Ishikawa (cell line): ENCODE results near the gene B4GALT5.

ENCODE experiments used
- CEBPB ChIP-seq: IDR thresholded peaks from 2 replicates; pipeline ENCODE4 v1.6.1; 2012
- CREB1 ChIP-seq: IDR thresholded peaks from 2 replicates; pipeline ENCODE4 v1.6.1; 2012; ENCODE audit warnings: low read depth
- EGR1 ChIP-seq: IDR thresholded peaks from 2 replicates; pipeline ENCODE4 v1.6.1; 2012
- EP300 ChIP-seq: IDR thresholded peaks from 2 replicates; pipeline ENCODE4 v1.6.1; 2012; ENCODE audit warnings: borderline replicate concordance
- FOXM1 ChIP-seq: IDR thresholded peaks from 2 replicates; pipeline ENCODE4 v1.6.1; 2012; ENCODE audit warnings: low read depth, borderline replicate concordance
- MAX ChIP-seq: IDR thresholded peaks from 2 replicates; pipeline ENCODE4 v1.6.1; 2012
- NFIC ChIP-seq: IDR thresholded peaks from 2 replicates; pipeline ENCODE4 v1.6.1; 2012
- RAD21 ChIP-seq: IDR thresholded peaks from 2 replicates; pipeline ENCODE4 v1.6.1; 2012; ENCODE audit warnings: low read depth
- REST ChIP-seq: IDR thresholded peaks from 2 replicates; pipeline ENCODE4 v1.6.1; 2012; ENCODE audit warnings: low read depth, mild to moderate bottlenecking
- TAF1 ChIP-seq: IDR thresholded peaks from 2 replicates; pipeline ENCODE4 v1.6.1; 2012; ENCODE audit warnings: low read depth, mild to moderate bottlenecking
- TCF12 ChIP-seq: IDR thresholded peaks from 2 replicates; pipeline ENCODE4 v1.6.1; 2012; ENCODE audit warnings: low read depth
- TEAD4 ChIP-seq: IDR thresholded peaks from 2 replicates; pipeline ENCODE4 v1.6.1; 2012
- USF1 ChIP-seq: IDR thresholded peaks from 2 replicates; pipeline ENCODE4 v1.6.1; 2012
- YY1 ChIP-seq: IDR thresholded peaks from 2 replicates; pipeline ENCODE4 v1.6.1; 2012; ENCODE audit warnings: low read depth
- ZBTB7A ChIP-seq: IDR thresholded peaks from 2 replicates; pipeline ENCODE4 v1.6.1; 2012; ENCODE audit warnings: low read depth

B4GALT5 gene

GRCh38 chr20:49724408-49725223, 10.9 kb upstream of the B4GALT5 start:
- TF ChIP-seq TEAD4 (no peak), TCF12 (no peak), YY1 (no peak), CEBPB (no peak), TAF1 (no peak), EP300 (no peak), USF1 (no peak), REST (no peak), ZBTB7A (no peak), FOXM1 (no peak), RAD21 (no peak), EGR1 (no peak), MAX (no peak), CREB1 (no peak), NFIC (no peak)

- TF ChIP-seq EP300 (no peak), FOXM1 (no peak)
Measured at GRCh38 chr20:49715466-49715865, 1.8 kb upstream of the B4GALT5 start.

GRCh38 chr20:49712996-49713752, 504 bp downstream of the B4GALT5 start:
- TF ChIP-seq REST (no peak), USF1 (no peak), TCF12 (no peak), MAX (no peak; the same call in 1 of the 2 replicates), ZBTB7A (peak; percentile 85)

- TF ChIP-seq NFIC (no peak), FOXM1 (no peak), CREB1 (no peak), ZBTB7A (no peak), TCF12 (no peak), EGR1 (no peak), USF1 (no peak), TEAD4 (no peak), YY1 (no peak), CEBPB (no peak), TAF1 (no peak), REST (no peak)
Measured at GRCh38 chr20:49712646-49712995, 1.1 kb downstream of the B4GALT5 start.
